Measurements from ENCODE around the gene C1QL4. TPM values are rescaled to one million over a fixed set of nuclear protein-coding genes. Genes with fewer than 3 reads are reported as not detected.

C1QL4 gene
- total and polyA plus RNA-seq, 2 of the 8 experiments (the other 6 are each of a cell fraction or from before 2014, with no cell fraction given), result 0.28 to 0.63 TPM

DNA sequence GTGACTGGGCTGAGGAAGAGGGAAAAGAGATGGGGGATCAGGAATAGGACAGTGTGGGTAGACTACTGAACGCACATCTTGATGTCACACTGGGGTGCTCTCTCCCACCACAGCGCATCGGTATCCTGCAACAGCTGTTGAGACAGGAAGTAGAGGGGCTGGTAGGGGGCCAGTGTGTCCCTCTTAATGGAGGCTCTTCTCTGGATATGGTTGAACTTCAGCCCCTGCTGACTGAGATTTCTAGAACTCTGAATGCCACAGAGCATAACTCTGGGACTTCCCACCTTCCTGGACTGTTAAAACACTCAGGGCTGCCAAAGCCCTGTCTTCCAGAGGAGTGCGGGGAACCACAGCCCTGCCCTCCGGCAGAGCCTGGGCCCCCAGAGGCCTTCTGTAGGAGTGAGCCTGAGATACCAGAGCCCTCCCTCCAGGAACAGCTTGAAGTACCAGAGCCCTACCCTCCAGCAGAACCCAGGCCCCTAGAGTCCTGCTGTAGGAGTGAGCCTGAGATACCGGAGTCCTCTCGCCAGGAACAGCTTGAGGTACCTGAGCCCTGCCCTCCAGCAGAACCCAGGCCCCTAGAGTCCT is 6.9 kb downstream of the C1QL4 start (continued):
- TF ChIP-seq CHD7 (IDR thresholded peaks at IDR 0.05; ENCODE audit: insufficient replicate concordance, low read length), result no peak
- TF ChIP-seq GTF2F1 (IDR thresholded peaks at IDR 0.05; ENCODE audit: borderline replicate concordance, low read depth, low read length), result no peak
- TF ChIP-seq POLR2AphosphoS5 (IDR thresholded peaks at IDR 0.05; ENCODE audit: low read depth, low read length), result no peak
- no peak for TF ChIP-seq MAFK (IDR thresholded peaks at IDR 0.05; ENCODE audit: low read depth, low read length)
- TF ChIP-seq TAF7 (optimal IDR thresholded peaks at IDR 0.05; ENCODE audit: borderline replicate concordance, low read depth, low read length), result no peak
- TF ChIP-seq, protein P1, sequence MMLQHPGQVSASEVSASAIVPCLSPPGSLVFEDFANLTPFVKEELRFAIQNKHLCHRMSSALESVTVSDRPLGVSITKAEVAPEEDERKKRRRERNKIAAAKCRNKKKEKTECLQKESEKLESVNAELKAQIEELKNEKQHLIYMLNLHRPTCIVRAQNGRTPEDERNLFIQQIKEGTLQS (IDR thresholded peaks at IDR 0.05; ENCODE audit: insufficient read depth, low read depth, low read length), result no peak
- TF ChIP-seq CBX8 (IDR thresholded peaks at IDR 0.05; ENCODE audit: borderline replicate concordance, low read depth, low read length), result no peak
- TF ChIP-seq SIRT6 (IDR thresholded peaks at IDR 0.05; ENCODE audit: low read length), result no peak
- no peak for TF ChIP-seq SP1 (IDR thresholded peaks at IDR 0.05; ENCODE audit: low read depth, low read length)
- TF ChIP-seq EP300 (IDR thresholded peaks at IDR 0.05; ENCODE audit: borderline replicate concordance in 1 of 2, low read depth in 2 of 2, low read length in 2 of 2), result no peak
- TF ChIP-seq SRF (IDR thresholded peaks at IDR 0.05; ENCODE audit: low read depth, low read length), result no peak

Data from H1 (cell line).